Head of caudate nucleus (tissue), 42 donors: Measurements from ENCODE around the gene LTBP1.
"Not testable (repeated sequence)": the region's sequence is repeated elsewhere in the genome, so short reads cannot be mapped to it uniquely, and the experiment has no call there.

Source experiments
- DNase-seq, 42 donors: peaks; one replicate each; pipeline versions ENCODE4 v3.0.0 to v3.0.0-alpha.2; 2020 to 2021; ENCODE audit warnings: mixed read lengths in 7 of 42
- intact Hi-C: fragments of 100-400 bp; cut with DNase I; formaldehyde crosslinking; loops from one replicate; pipeline ENCODE4 v1.15.0; 2022

The LTBP1 gene

GRCh38 chr2:32949260-32949659, 2.5 kb downstream of the LTBP1 start:
- intact Hi-C loops: loop anchor here (5.0 to 10.0 kb wide), 2 partner anchors 76 to 177 kb away; no protein-coding TSS in a partner anchor

GRCh38 chr2:32951672-32952071, 4.9 kb downstream of the LTBP1 start:
- intact Hi-C loops: no loop called here
- DNase-seq: no peak

More at GRCh38 chr2:32949260-32949659, 2.5 kb downstream of the LTBP1 start:
- no peak for DNase-seq

DNA sequence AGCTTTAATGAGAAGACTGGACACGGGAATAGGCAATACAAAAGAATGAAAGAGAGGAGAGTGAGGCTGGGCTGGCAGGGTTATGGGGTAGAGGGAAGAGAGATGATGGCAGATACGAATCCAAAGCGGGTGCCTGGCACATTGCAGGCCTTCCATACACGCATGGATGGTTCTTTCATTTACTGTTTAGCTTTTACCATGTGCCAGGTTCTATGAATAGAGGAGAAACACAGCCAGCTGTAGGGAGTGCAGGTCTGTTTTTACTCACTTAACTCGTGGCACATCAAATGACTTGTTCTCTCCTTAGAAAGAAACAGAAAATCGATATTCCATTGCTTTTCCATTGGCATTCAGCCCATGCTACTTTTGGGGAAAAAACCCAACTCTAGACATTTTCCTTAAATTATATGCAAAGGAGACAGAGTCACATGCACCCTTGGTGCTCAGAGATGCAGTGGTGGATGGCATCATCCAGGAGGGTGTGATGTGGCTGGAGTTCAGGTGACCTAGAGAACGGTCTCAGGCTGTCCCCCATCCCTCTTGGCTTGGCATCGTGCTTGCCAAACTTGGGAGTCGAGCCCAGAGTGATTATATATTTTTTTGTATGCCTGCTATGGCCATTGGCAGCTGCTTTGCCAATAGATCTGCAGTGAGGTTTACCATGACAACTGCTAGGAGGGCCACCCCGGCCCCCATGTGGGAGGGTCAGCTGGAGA, 6.2 kb downstream of the LTBP1 start:
- intact Hi-C loops: no loop called here
- DNase-seq: no peak

GRCh38 chr2:32954206-32954605, 7.5 kb downstream of the LTBP1 start:
- intact Hi-C loops: no loop called here
- no peak for DNase-seq

- DNase-seq: no peak
- intact Hi-C loops: no loop called here
These were observed 12.1 kb downstream of the LTBP1 start for GRCh38 chr2:32958821-32959220.

DNA sequence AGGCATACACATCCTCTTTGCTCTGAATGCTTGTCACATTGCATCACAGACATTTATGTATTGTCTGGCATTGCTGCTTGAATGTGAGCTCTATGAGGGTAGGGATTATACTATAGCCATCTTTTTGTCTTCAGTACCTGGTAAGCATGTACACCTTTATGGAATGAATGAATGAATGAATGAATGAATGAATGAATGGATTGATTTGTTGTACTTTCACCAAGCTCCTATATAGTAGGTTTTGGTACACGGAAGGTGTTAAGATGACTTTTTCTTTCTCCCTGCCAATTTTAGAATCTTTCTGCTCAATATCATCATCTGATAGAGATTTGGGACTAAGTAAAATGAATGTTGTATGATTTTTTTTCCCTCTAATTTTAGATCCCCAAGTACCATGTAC, 13.5 kb downstream of the LTBP1 start:
- intact Hi-C loops: no loop called here
- DNase-seq: no peak

- intact Hi-C loops: no loop called here
- DNase-seq: no peak
These were observed 14.1 kb downstream of the LTBP1 start for GRCh38 chr2:32960647-32961403.

DNA sequence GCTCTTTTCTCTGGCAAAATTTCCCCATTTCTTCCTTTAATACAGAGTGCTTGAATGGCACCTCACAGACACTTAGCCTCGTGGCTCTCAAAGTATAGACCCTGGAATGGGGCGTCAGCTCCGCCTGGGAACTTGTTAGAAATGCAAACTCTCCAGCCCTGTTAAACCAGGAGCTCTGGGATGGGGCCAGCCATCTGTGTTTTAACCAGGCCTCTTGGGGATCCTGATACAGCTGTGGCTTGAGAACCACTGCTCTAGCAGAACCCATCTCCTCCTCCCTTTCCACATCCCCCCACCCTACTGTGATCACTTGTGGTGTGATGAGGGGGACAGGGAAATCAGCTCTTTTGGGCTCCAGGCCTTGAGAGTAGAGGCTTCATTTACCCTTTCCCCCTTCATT, 15.9 kb downstream of the LTBP1 start:
- intact Hi-C loops: no loop called here
- DNase-seq: no peak

- intact Hi-C loops: no loop called here
- DNase-seq: no peak
These were observed 17.2 kb downstream of the LTBP1 start for GRCh38 chr2:32963941-32964340.

DNA sequence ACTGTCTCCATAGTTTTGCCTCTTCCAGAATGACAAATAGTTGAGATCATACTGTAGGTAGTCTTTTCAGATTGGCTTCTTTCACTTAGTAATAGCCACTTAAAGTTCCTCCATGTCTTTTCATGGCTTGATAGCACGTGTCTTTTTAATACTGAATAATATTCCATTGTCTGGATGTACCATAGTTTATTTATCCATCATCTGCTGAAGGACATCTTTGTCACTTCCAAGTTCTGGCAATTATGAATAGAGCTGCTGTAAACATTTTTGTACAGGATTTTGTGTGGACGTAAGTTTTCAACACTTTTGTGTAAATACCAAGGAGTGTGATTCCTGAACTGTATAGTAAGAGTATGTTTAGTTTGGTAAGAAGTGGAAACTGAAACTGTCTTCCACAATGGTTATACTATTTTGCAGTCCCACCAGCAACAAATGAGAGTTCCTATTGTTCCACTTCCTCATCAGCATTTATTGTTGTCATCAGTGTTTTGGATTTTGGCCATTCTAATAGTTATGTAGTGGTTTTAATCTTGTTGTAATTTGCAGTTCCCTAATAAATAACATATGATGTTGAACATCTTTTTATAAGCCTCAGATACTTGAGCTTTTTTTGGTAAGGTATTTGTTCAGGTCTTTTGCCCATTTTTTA, 18.9 kb downstream of the LTBP1 start:
- no peak for DNase-seq
- intact Hi-C loops: no loop called here

DNA sequence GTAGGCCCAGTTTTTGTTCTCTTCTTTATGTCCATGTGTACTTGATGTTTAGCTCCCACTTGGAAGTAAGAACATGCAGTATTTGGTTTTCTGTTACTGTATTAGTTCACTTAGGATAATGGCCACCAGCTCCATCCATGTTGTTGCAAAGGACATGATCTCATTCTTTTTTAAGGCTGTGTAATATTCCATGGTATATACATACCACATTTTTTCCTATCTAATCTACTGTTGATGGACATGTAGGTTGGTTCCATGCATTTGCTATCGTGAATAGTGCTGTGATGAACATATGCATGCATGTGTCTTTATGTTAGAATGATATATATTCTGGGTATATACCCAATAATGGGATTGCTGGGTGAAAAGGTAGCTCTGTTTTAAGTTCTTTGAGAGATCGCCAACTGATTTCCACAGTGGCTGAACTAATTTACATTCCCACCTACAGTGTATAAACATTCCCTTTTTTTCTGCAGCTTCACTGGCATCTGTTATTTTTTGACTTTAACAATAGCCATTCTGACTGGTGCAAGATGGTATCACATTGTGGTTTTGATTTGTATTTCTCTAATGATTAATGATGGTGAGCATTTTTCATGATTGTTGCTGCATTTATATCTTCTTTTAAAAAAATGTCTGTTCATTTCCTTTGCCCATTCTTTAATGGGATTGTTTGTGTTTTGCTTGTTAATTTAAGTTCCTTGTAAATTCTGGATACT, 22.9 kb downstream of the LTBP1 start:
- no peak for DNase-seq
- intact Hi-C loops: no loop called here

GRCh38 chr2:32973772-32974171, 27.0 kb downstream of the LTBP1 start:
- DNase-seq: not testable (repeated sequence)

GRCh38 chr2:32976409-32977063, 29.8 kb downstream of the LTBP1 start:
- DNase-seq: no peak
- intact Hi-C loops: no loop called here

More at GRCh38 chr2:32973772-32974171, 27.0 kb downstream of the LTBP1 start:
- intact Hi-C loops: not testable (repeated sequence)

DNA sequence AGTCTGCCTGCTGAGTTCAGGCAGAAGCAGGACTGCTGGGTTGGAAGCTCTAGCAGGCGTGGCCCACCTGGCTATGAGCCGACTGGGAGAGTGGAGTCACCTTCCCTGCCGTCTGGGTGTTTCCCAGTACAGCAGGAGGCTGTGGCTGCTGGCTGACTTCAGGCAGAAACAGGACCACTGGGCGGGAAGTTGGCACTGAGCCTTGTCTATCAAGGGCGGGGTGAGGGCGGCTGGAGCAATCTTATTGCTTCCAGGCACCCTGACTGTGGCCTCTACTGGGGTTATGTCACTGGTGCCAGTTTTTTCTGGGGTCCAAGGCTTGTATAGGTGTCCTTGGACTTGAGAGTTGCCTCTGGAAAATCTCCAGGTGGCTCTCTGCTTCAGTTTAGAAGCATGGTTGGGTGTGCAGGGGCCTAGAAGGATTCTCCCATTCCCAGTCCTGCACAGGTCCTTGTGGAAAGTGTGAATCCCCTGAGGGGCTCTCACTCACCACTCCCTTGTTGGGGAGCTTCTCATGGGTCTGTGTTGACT, 30.5 kb downstream of the LTBP1 start:
- DNase-seq: no peak
- intact Hi-C loops: no loop called here

DNA sequence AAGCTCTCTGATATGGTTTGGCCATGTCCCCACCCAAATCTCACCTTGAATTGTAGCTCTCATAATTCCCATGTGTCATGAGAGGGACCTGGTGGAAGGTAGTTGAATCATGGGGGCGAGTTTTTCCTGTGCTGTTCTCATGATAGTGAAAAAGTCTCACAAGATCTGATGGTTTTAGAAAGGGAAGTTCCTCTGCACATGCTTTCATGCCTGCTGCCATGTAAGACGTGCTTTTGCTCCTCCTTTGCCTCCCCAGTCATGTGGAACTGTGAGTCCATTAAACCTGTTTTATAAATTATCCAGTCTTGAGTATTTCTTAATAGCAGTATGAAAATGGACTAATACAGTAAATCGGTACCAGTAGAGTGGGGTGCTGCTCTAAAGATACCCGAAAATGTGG, 34.9 kb downstream of the LTBP1 start:
- intact Hi-C loops: no loop called here
- no peak for DNase-seq

DNA sequence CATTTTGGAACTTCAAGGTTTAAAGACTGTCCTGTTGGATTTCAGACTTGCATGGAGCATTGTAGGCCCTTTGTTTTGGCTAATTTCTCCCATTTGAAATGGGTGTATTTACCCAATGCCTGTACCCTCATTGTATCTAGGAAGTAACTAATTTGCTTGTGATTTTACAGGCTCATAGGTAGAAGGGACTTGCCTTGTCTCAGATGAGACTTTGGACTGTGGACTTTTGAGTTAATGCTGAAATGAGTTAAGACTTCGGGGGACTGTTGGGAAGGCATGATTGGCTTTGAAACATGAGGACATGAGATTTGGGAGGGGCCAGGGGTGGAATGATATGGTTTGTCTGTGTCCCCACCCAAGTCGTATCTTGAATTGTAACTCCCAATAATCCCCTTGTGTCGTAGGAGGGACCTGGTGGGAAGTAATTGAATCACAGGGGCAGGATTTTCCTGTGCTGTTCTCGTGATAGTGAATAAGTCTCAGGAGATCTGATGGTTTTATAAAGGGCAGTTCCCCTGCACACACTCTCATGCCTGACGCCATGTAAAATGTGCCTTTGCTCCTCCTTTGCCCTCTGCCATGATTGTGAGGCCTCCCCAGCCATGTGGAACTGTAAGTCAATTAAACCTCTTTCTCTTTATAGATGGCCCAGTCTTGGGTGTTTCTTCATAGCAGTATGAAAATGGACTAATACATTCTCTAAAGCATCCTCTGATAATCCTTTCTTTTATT, 36.6 kb downstream of the LTBP1 start:
- DNase-seq, intact Hi-C loops: not testable (repeated sequence)

GRCh38 chr2:32986480-32986879, 39.7 kb downstream of the LTBP1 start:
- DNase-seq: no peak
- intact Hi-C loops: no loop called here

DNA sequence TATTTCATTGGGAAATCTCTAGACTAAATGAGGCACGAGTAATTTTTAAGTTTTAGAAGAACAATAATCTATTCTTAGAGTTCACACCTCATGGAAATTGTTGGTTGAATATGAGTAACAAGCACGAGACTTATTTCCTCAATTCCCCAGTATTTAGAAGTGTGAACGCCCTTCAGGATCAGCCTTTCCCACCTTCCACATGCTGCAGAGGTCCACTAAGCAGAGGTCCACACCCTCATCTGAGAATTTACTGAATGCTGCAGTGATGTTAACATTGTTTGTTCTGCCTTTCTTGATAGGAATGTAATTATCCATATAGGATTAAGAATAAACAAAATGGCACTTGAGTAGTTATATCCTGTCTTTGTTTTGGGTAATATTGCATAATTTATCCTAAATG, 41.8 kb downstream of the LTBP1 start:
- intact Hi-C loops: no loop called here
- no peak for DNase-seq
